ENCODE data around the gene RASA3. TPM values are rescaled to one million over a fixed set of nuclear protein-coding genes. Genes with fewer than 3 reads are reported as not detected.

Gene RASA3
- total and polyA plus RNA-seq, 10 of the 15 experiments (the other 5 are each of a cell fraction or from before 2014, with no cell fraction given): 0.79 to 33.9 (median 17.6) TPM

DNA sequence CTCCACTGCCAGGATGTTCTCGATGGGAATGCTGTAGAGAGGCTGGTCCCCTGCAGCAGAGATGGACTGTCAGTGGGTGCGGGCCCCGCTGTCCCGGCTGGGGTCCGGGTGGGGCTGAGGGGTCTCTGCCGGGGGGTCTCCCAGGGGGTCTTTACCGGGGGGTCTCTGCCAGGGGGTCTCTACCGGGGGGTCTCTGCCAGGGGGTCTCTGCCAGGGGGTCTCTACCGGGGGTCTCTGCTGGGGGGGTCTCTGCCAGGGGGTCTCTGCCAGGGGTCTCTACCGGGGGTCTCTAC is 132.9 kb downstream of the RASA3 start:
- Histone ChIP-seq H3K27ac (ENCODE audit: control insufficient read depth, insufficient read depth) (no peak overlapping the region), H3K79me2 (ENCODE audit: control insufficient read depth, insufficient read depth, low read length) (no peaks in the 10 kb centered on the region), H3K4me1 (ENCODE audit: control insufficient read depth, insufficient read depth, low read length) (no peaks in the 10 kb centered on the region), H3K9me3 (replicated peaks; ENCODE audit: control insufficient read depth, insufficient read depth, low read length) (no peaks in the 10 kb centered on the region), H3K4me3 (no peak overlapping the region), H3K4me2 (ENCODE audit: control insufficient read depth, insufficient read depth) (no peak overlapping the region), H2AFZ (ENCODE audit: control insufficient read depth, low read depth, low read length) (no peak overlapping the region), H3K36me3 (ENCODE audit: control insufficient read depth in 2 of 2, insufficient read depth in 2 of 2, low read length in 1 of 2) (peaks cover 0 to 2% of the 10 kb centered on the region in 2 experiments; a peak in 2 of 4 replicates), H4K20me1 (ENCODE audit: control insufficient read depth, insufficient read depth) (no peaks in the 10 kb centered on the region), H3K9ac (ENCODE audit: control insufficient read depth, insufficient read depth, low read length) (no peak overlapping the region), H3K27me3 (replicated peaks in 1 of 2; ENCODE audit: control insufficient read depth in 2 of 2, insufficient read depth in 2 of 2, low read length in 1 of 2) (no peaks in the 10 kb centered on the region)
- RAD21 ChIA-PET (ENCODE audit: unreplicated experiment): no interaction called here
- no peak for TF ChIP-seq KLF5 (IDR thresholded peaks at IDR 0.05; ENCODE audit: partially characterized antibody)
- no peak for TF ChIP-seq MEF2B (IDR thresholded peaks at IDR 0.05; ENCODE audit: partially characterized antibody, poor library complexity, severe bottlenecking)
- in situ Hi-C loops (cut with MboI) (no loop called here), intact Hi-C loops (cut with micrococcal nuclease; ENCODE audit: unreplicated experiment) (no loop called here)
- CTCF ChIA-PET: no interaction called here
- ATAC-seq (no peak), DNase-seq (ENCODE audit: low read depth, low spot score) (no peak), FAIRE-seq (no peak)
- 100% methylated on average over 1 of the region's 10 CpGs for WGBS (ENCODE audit: insufficient coverage, insufficient replicate concordance, low lambda C conversion rate, missing lambda C conversion rate)
- SMC1A ChIA-PET (ENCODE audit: uncharacterized antibody, unreplicated experiment): no interaction called here
- POLR2A ChIA-PET: no interaction called here
- BruUV-seq (replicated peaks): no TSS peak

DNA sequence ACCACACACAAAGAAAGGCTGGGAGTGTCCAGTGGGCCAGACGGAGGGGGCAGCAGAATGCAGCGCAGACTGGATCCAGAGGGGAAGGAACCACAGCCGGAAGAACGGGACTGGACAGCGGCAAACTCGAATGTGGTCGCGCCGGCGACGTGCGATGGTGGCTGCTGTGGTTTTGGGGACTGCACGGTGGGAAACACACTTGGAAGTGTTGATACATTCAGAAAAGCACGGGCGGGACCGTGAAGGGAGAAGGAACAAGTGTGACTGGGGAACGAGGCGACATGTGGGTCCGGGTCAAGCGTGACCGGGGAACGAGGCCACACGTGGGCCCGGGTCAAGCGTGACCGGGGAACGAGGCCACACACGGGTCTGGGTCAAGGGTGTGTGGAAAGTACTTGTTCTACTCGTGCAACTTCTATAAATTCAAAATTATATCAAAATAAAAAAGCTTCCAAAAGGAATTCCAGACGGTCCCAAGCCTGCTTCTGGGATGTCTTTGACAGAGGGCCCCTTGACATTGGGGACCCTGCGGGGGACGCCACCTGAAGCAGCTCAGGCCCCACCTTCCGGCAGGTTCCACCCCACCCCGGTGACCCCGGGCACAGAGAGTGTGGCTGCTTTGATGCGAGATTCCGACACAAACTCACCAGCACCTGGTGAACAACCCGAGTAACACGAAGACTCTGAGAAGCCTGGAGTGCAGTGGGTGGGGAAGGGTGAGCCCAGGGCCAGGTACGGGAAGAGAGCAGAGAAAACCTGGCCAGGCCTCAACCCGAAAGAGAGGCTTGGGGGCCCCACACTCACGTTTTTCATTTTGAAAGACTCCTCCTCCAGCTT is 133.4 kb downstream of the RASA3 start:
- Histone ChIP-seq H3K36me3 (ENCODE audit: control insufficient read depth in 2 of 2, insufficient read depth in 2 of 2, low read length in 1 of 2) (peaks cover 0 to 2% of the 10 kb centered on the region in 2 experiments; a peak in 2 of 4 replicates), H4K20me1 (ENCODE audit: control insufficient read depth, insufficient read depth) (no peaks in the 10 kb centered on the region), H3K9ac (ENCODE audit: control insufficient read depth, insufficient read depth, low read length) (no peak overlapping the region), H3K27ac (ENCODE audit: control insufficient read depth, insufficient read depth) (no peak overlapping the region), H2AFZ (ENCODE audit: control insufficient read depth, low read depth, low read length) (no peak overlapping the region), H3K9me3 (replicated peaks; ENCODE audit: control insufficient read depth, insufficient read depth, low read length) (no peaks in the 10 kb centered on the region), H3K4me1 (ENCODE audit: control insufficient read depth, insufficient read depth, low read length) (no peaks in the 10 kb centered on the region), H3K4me3 (no peak overlapping the region), H3K79me2 (ENCODE audit: control insufficient read depth, insufficient read depth, low read length) (no peaks in the 10 kb centered on the region), H3K4me2 (ENCODE audit: control insufficient read depth, insufficient read depth) (no peak overlapping the region), H3K27me3 (replicated peaks in 1 of 2; ENCODE audit: control insufficient read depth in 2 of 2, insufficient read depth in 2 of 2, low read length in 1 of 2) (no peaks in the 10 kb centered on the region)
- no TSS peak for BruUV-seq (replicated peaks)
- SMC1A ChIA-PET (ENCODE audit: uncharacterized antibody, unreplicated experiment): no interaction called here
- in situ Hi-C loops (cut with MboI): no loop called here
- DNase-seq (ENCODE audit: low read depth, low spot score) (no peak), ATAC-seq (no peak), FAIRE-seq (no peak)
- POLR2A ChIA-PET: no interaction called here
- intact Hi-C loops (cut with micrococcal nuclease; ENCODE audit: unreplicated experiment): no loop called here
- CTCF ChIA-PET: no interaction called here
- WGBS (ENCODE audit: insufficient coverage, insufficient replicate concordance, low lambda C conversion rate, missing lambda C conversion rate): 82% methylated on average over 41 of the region's 42 CpGs
- RAD21 ChIA-PET (ENCODE audit: unreplicated experiment): no interaction called here
- TF ChIP-seq CBFB (IDR thresholded peaks at IDR 0.05; ENCODE audit: low read depth) (no peak), STAT3 (IDR thresholded peaks at IDR 0.05; ENCODE audit: low read depth, low read length) (no peak), IKZF2 (IDR thresholded peaks at IDR 0.05) (no peak), RAD51 (IDR thresholded peaks at IDR 0.05) (no peak), CEBPB (IDR thresholded peaks at IDR 0.05; ENCODE audit: borderline replicate concordance in 1 of 2, low read depth in 2 of 2, low read length in 2 of 2) (no peak), HDAC2 (IDR thresholded peaks at IDR 0.05) (no peak), ETV6 (conservative IDR thresholded peaks at IDR 0.05 in 1 of 2, IDR thresholded peaks at IDR 0.05 in 1 of 2; ENCODE audit: borderline replicate concordance in 1 of 2, low read depth in 1 of 2) (no peak), SMAD5 (IDR thresholded peaks at IDR 0.05; ENCODE audit: low read depth) (no peak), MYB (IDR thresholded peaks at IDR 0.05; ENCODE audit: borderline replicate concordance, low read depth, low read length) (no peak), SPI1 (IDR thresholded peaks at IDR 0.05; ENCODE audit: borderline replicate concordance, insufficient read depth, low read depth, low read length) (no peak)
- TF ChIP-seq, protein P1, sequence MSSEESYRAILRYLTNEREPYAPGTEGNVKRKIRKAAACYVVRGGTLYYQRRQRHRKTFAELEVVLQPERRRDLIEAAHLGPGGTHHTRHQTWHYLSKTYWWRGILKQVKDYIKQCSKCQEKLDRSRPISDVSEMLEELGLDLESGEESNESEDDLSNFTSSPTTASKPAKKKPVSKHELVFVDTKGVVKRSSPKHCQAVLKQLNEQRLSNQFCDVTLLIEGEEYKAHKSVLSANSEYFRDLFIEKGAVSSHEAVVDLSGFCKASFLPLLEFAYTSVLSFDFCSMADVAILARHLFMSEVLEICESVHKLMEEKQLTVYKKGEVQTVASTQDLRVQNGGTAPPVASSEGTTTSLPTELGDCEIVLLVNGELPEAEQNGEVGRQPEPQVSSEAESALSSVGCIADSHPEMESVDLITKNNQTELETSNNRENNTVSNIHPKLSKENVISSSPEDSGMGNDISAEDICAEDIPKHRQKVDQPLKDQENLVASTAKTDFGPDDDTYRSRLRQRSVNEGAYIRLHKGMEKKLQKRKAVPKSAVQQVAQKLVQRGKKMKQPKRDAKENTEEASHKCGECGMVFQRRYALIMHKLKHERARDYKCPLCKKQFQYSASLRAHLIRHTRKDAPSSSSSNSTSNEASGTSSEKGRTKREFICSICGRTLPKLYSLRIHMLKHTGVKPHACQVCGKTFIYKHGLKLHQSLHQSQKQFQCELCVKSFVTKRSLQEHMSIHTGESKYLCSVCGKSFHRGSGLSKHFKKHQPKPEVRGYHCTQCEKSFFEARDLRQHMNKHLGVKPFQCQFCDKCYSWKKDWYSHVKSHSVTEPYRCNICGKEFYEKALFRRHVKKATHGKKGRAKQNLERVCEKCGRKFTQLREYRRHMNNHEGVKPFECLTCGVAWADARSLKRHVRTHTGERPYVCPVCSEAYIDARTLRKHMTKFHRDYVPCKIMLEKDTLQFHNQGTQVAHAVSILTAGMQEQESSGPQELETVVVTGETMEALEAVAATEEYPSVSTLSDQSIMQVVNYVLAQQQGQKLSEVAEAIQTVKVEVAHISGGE (CRISPR knock-in tag; IDR thresholded peaks at IDR 0.05): no peak
- TF ChIP-seq, protein P2, sequence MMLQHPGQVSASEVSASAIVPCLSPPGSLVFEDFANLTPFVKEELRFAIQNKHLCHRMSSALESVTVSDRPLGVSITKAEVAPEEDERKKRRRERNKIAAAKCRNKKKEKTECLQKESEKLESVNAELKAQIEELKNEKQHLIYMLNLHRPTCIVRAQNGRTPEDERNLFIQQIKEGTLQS (IDR thresholded peaks at IDR 0.05; ENCODE audit: borderline replicate concordance, extremely low read depth, low read depth, low read length): no peak

Measured in GM12878 (cell line).